KBM-7 (cell line): Measurements from ENCODE around the gene CD209.
A peak's percentile ranks its signal among the peaks of the same experiment; 100 is the strongest.
"Not testable (repeated sequence)": the region's sequence is repeated elsewhere in the genome, so short reads cannot be mapped to it uniquely, and the experiment has no call there.

ENCODE experiments used
- DNase-seq: peaks from one replicate; pipeline ENCODE4 v3.0.0-alpha.2; 2015
- in situ Hi-C: fragments of 300-500 bp; cut with MboI; formaldehyde crosslinking; loops from 2 replicates; pipeline ENCODE4 v1.14.3; 2020; ENCODE audit warnings: low sequenced_read_pairs, low pct_unique_long_range_greater_than_20kb, mixed read lengths

Gene CD209

GRCh38 chr19:7746903-7747884 is at the start of gene CD209:
Gene CD209, minus strand, starts transcription at chr19:7747534. Its CDS starts 23 bp downstream, at chr19:7747511.
- DNase-seq, result peak; percentile 39
- in situ Hi-C loops, result no loop called here

GRCh38 chr19:7795555-7796161 is 48.3 kb upstream of the CD209 start:
- in situ Hi-C loops, result no loop called here
- DNase-seq, result no peak

GRCh38 chr19:7793493-7793892 is 46.2 kb upstream of the CD209 start:
- in situ Hi-C loops, result no loop called here
- no peak for DNase-seq

- DNase-seq, in situ Hi-C loops: not testable (repeated sequence)
Observed at GRCh38 chr19:7792701-7793100, 45.4 kb upstream of the CD209 start.

- no peak for DNase-seq
- in situ Hi-C loops, result no loop called here
Observed at GRCh38 chr19:7792281-7792680, 44.9 kb upstream of the CD209 start.

GRCh38 chr19:7790416-7790815 is 43.1 kb upstream of the CD209 start:
- in situ Hi-C loops, result no loop called here
- DNase-seq, result no peak

GRCh38 chr19:7789447-7789846 is 42.1 kb upstream of the CD209 start:
- in situ Hi-C loops, result no loop called here
- DNase-seq, result no peak

- in situ Hi-C loops, result no loop called here
- no peak for DNase-seq
Observed at GRCh38 chr19:7788933-7789323, 41.6 kb upstream of the CD209 start.

- DNase-seq, result no peak
- in situ Hi-C loops, result no loop called here
Observed at GRCh38 chr19:7788178-7788932, 41.0 kb upstream of the CD209 start.

GRCh38 chr19:7787602-7788177 is 40.4 kb upstream of the CD209 start:
- DNase-seq, result no peak
- in situ Hi-C loops, result no loop called here

GRCh38 chr19:7787141-7787540 is 39.8 kb upstream of the CD209 start:
- in situ Hi-C loops, result no loop called here
- DNase-seq, result no peak

- in situ Hi-C loops, result no loop called here
- no peak for DNase-seq
Observed at GRCh38 chr19:7784856-7785255, 37.5 kb upstream of the CD209 start.

GRCh38 chr19:7783991-7784423 is 36.7 kb upstream of the CD209 start:
- in situ Hi-C loops, result no loop called here
- DNase-seq, result peak; percentile 68

GRCh38 chr19:7781157-7781556 is 33.8 kb upstream of the CD209 start:
- in situ Hi-C loops, result no loop called here
- no peak for DNase-seq

- DNase-seq, result no peak
Observed at GRCh38 chr19:7779631-7780486, 32.5 kb upstream of the CD209 start.

GRCh38 chr19:7778081-7778480 is 30.7 kb upstream of the CD209 start:
- in situ Hi-C loops, result no loop called here
- DNase-seq, result peak; percentile 64

More at GRCh38 chr19:7779631-7780486, 32.5 kb upstream of the CD209 start:
- in situ Hi-C loops, result no loop called here

- in situ Hi-C loops, result no loop called here
- no peak for DNase-seq
Observed at GRCh38 chr19:7775761-7776160, 28.4 kb upstream of the CD209 start.

- in situ Hi-C loops, result no loop called here
- no peak for DNase-seq
Observed at GRCh38 chr19:7773841-7774240, 26.5 kb upstream of the CD209 start.
